NCI-H1092 treated with DMSO at 0.1 percent for 48 hours (cell line): ENCODE data around the gene KSR1.
A peak's percentile ranks its signal among the peaks of the same experiment; 100 is the strongest.

Source experiments
- DNase-seq: peaks from one replicate; lab custom pipeline; 2025; lab: John Stamatoyannopoulos, UW

The KSR1 gene

GRCh38 chr17:27590864-27591263 is 134.6 kb downstream of the KSR1 start:
- DNase-seq = no peak

GRCh38 chr17:27591986-27592385 is 135.7 kb downstream of the KSR1 start:
- DNase-seq = no peak

- no peak for DNase-seq
Observed at GRCh38 chr17:27593232-27593856, 137.1 kb downstream of the KSR1 start.

- DNase-seq = no peak
Observed at GRCh38 chr17:27593857-27594255, 137.6 kb downstream of the KSR1 start.

GRCh38 chr17:27595208-27595607 is 139.0 kb downstream of the KSR1 start:
- no peak for DNase-seq

GRCh38 chr17:27596096-27596495 is 139.8 kb downstream of the KSR1 start:
- DNase-seq = no peak

- DNase-seq = peak; percentile 53
Observed at GRCh38 chr17:27596566-27597187, 140.4 kb downstream of the KSR1 start.

- DNase-seq = no peak
Observed at GRCh38 chr17:27597188-27597580, 140.9 kb downstream of the KSR1 start.

GRCh38 chr17:27597783-27598320 is 141.6 kb downstream of the KSR1 start:
- DNase-seq = no peak

GRCh38 chr17:27598337-27599050 is 142.2 kb downstream of the KSR1 start:
- DNase-seq = no peak

- no peak for DNase-seq
Observed at GRCh38 chr17:27600471-27600870, 144.2 kb downstream of the KSR1 start.

- DNase-seq = peak; percentile 51
Observed at GRCh38 chr17:27601069-27601974, 145.1 kb downstream of the KSR1 start.

GRCh38 chr17:27601975-27602302 is 145.7 kb downstream of the KSR1 start:
- DNase-seq = no peak

GRCh38 chr17:27602721-27603420 is 146.6 kb downstream of the KSR1 start:
- DNase-seq = peak; percentile 19

GRCh38 chr17:27603421-27603770 is 147.1 kb downstream of the KSR1 start:
- no peak for DNase-seq

- no peak for DNase-seq
Observed at GRCh38 chr17:27603880-27604794, 147.9 kb downstream of the KSR1 start.

- no peak for DNase-seq
Observed at GRCh38 chr17:27605409-27605808, 149.2 kb downstream of the KSR1 start.

- DNase-seq = no peak
Observed at GRCh38 chr17:27607521-27608091, 151.4 kb downstream of the KSR1 start.

GRCh38 chr17:27608328-27609230 is 152.3 kb downstream of the KSR1 start:
- no peak for DNase-seq
